Fibroblast of villous mesenchyme (primary cell): ENCODE measurements around the gene SH3GL3. TPM values are rescaled to one million over a fixed set of nuclear protein-coding genes. Genes with fewer than 3 reads are reported as not detected.

ENCODE experiments used
- DNase-seq: peaks from one replicate; pipeline ENCODE4 v3.0.0-alpha.2; 2010; ENCODE audit warnings: low read depth
- H3K4me3 ChIP-seq: 2 replicates; pipeline ENCODE4 v1.5.1; 2011; ENCODE audit warnings: low read depth, mild to moderate bottlenecking, low read length
- total RNA-seq: library from RNA; depleted of rRNA; stranded (reverse); fragments of >200 nt; gene quantifications from 2 replicates; pipeline ENCODE4 v1.2.3, GENCODE V29; 2012
- TF ChIP-seq, protein P1 (sequence below): IDR thresholded peaks from 2 replicates; pipeline ENCODE4 v1.5.1; 2012; ENCODE audit warnings: low read depth, mild to moderate bottlenecking, low read length; ENCODE audit not compliant: insufficient read depth

The SH3GL3 gene, protein sequence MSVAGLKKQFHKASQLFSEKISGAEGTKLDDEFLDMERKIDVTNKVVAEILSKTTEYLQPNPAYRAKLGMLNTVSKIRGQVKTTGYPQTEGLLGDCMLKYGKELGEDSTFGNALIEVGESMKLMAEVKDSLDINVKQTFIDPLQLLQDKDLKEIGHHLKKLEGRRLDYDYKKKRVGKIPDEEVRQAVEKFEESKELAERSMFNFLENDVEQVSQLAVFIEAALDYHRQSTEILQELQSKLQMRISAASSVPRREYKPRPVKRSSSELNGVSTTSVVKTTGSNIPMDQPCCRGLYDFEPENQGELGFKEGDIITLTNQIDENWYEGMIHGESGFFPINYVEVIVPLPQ
- total RNA-seq: under 0.01 TPM in 1 of 2 replicates, not detected in the other

DNA sequence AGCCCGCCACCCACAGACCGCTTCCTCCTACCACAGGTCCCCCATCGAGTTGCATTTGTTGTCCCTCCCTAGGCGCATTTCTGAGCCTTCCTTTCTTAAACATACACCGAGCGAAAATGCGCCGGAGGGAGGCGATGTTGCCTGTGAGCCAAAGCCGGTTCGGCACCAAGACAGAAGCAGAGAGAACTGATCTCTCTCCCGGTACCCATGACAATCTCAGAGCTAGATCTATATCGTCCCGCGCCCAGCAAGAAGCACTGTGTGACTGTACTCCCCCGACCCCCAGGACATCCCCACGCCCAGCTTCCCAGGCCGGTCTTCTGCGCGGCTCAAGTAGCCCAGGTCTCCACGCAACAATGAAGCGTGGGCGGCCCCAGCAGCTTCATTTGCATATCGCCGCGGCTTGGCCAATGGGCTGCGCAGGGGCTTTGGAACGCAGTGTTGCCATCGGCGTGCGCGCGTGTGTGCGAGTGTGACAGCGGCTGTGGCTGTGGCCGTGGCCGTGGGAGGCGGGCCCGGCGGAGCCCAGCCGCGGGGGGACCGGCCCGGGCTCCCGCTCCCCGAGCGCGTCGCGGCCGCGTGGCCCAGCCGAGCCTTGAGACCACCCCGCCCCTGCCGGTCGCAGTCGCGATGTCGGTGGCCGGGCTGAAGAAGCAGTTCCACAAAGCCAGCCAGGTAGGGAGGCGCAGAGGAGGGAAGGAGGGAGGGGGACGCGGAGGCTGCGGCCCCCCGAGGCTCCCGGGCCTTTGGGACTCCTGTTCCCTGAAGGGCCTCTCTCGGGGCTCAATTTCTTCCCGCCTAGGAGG, at the start of gene SH3GL3:
SH3GL3 (plus strand) TSS at position 438 of the 806 bp plus-strand sequence; CDS start at position 631, 193 bp downstream.
- peak; percentile 74 for DNase-seq
- TF ChIP-seq, protein P1, sequence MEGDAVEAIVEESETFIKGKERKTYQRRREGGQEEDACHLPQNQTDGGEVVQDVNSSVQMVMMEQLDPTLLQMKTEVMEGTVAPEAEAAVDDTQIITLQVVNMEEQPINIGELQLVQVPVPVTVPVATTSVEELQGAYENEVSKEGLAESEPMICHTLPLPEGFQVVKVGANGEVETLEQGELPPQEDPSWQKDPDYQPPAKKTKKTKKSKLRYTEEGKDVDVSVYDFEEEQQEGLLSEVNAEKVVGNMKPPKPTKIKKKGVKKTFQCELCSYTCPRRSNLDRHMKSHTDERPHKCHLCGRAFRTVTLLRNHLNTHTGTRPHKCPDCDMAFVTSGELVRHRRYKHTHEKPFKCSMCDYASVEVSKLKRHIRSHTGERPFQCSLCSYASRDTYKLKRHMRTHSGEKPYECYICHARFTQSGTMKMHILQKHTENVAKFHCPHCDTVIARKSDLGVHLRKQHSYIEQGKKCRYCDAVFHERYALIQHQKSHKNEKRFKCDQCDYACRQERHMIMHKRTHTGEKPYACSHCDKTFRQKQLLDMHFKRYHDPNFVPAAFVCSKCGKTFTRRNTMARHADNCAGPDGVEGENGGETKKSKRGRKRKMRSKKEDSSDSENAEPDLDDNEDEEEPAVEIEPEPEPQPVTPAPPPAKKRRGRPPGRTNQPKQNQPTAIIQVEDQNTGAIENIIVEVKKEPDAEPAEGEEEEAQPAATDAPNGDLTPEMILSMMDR: peak; percentile 46

DNA sequence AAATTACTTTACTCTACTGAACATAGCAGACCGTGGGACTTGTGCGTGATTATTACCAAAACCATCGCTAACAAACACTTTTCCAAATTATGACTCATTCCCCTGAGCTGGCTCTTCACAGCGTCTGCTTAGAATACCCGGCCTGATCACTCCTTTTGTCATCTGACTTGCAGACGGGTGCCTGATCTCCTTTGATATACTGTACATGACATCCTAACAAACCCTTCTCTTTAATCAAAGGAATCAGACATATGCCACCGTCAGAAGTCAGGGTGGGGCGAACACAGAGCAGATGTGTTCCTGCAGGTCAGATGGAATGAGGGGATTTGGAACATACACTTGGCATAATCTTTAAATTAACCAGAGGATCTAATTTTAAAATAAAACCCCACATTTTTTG, 48.5 kb upstream of the SH3GL3 start:
- no peak overlapping the region for H3K4me3 ChIP-seq
- TF ChIP-seq, protein P1: no peak
- DNase-seq: peak; percentile 3

More for the DNA sequence above, at the start of gene SH3GL3:
- peak within 1 kb of the TSS; percentile 55 for H3K4me3 ChIP-seq

DNA sequence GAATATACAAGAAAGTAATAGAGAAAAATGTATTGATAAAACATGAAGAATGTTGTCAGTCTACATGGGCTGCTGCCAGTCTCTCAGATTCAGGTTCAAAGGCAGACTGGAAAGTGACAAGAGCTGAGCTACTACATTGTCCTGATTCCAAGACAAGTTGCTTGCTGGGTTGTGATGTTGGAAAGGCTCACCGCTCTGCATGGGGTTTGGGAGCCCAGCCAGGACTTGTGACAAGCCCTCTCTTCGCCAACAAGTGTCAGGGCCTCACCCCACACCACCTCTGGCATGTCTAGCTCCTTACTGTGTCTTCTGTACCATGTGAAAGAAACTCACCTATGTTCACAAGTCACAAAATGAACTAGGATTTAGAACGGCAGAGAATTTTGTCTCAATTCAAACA, 43.0 kb upstream of the SH3GL3 start:
- no peak for DNase-seq
- TF ChIP-seq, protein P1: no peak
- H3K4me3 ChIP-seq: no peak overlapping the region

DNA sequence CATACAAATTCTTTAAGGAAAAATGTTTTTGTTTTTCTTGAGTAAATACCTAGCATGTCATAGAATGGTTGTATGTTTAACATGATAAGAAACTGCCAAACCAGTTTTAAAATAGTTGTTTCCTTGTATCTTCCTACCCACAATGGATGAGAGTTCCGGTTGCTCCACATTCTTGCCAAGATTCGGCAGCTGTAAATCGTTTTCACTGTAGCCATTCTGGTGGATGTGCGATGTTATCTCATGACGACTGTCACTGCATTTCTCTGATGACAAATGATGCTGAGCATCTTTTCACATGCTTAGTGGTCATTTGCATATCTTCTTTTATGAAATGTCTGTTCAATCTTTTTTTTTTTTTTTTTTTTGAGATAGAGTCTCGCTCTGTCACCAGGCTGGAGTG, 36.6 kb upstream of the SH3GL3 start:
- no peak for DNase-seq
- H3K4me3 ChIP-seq: no peak overlapping the region
- TF ChIP-seq, protein P1: no peak

DNA sequence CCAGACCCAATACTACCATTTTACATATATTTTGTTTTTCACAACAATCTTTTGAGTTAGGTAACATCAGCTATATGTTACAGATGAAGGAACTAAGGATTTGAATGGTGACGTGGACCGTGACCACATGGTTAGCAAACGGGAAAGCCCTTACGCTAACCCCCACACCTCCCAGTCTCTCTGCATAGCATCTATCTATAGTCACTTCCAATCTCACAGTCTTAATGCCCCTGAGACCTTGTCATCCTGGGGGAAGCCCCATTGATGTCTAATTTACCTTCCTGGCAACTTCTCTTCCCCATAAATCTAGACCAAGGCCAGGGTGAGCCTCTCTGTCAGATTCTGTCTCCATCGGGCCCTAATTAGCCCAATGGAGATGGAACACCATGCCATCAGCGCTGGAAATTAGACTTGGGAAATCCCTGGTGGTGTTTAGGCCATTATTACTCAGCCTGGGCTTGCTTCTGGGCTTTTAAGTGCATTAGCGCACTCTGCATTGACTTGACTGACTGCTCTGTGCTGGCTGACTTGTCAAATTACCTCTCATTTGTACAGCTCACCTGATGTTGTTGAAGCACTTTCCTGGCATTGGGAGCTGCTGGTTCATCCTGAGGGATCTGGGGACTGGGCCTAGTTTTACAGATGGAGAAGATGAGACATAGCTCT, 34.0 kb upstream of the SH3GL3 start:
- DNase-seq: no peak
- TF ChIP-seq, protein P1: no peak
- no peak overlapping the region for H3K4me3 ChIP-seq

DNA sequence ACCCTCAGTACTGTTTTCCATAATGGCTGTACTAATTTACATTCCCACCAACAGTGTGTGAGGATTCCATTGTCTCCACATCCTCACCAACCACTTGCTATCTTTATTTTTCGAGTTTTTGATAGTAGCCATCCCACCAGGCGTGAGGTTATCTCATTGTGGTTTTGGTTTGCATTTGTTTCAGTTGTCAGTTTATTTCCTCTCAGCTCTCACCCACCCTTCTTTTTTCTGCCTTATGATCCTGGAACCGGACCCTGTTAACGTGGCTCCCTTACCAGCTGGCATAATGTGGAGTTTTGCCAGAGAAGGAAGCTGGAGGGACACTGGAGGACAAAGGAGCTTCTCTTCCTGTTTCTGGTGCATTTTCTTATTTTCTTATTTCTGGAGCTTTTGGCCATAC, 25.1 kb upstream of the SH3GL3 start:
- DNase-seq: no peak
- TF ChIP-seq, protein P1: no peak
- H3K4me3 ChIP-seq: no peak overlapping the region
